Measurements from ENCODE around the gene PJA1. TPM values are rescaled to one million over a fixed set of nuclear protein-coding genes. Genes with fewer than 3 reads are reported as not detected.

The PJA1 gene
- total and polyA plus RNA-seq, 2 donors (not counting 3 experiments of a cell fraction or from before 2014, with no cell fraction given), result 8.2 to 16.1 TPM

GRCh38 chrX:69120476-69120875 is 44.8 kb downstream of the PJA1 start:
- no TSS peak for BruUV-seq (replicated peaks)
- Histone ChIP-seq H3K36me3 (ENCODE audit: control insufficient read depth in 2 of 2, extremely low read depth in 1 of 2, insufficient read depth in 2 of 2, low read length in 2 of 2) (no peaks in the 10 kb centered on the region), H3K9me1 (replicated peaks; ENCODE audit: control insufficient read depth, extremely low read depth, insufficient read depth, low read length) (no peaks in the 10 kb centered on the region), H2AFZ (ENCODE audit: low read depth, low read length) (no peak overlapping the region), H3K27me3 (ENCODE audit: control insufficient read depth in 2 of 2, insufficient read depth in 2 of 2, low read length in 2 of 2) (no peaks in the 10 kb centered on the region), H3K9me3 (replicated peaks; ENCODE audit: control insufficient read depth, insufficient read depth, low read length) (no peaks in the 10 kb centered on the region), H3K79me2 (ENCODE audit: control insufficient read depth, insufficient read depth, low read length) (no peaks in the 10 kb centered on the region), H4K20me1 (replicated peaks; ENCODE audit: control insufficient read depth, extremely low read depth, insufficient read depth, low read length) (no peaks in the 10 kb centered on the region), H3K4me3 (replicated peaks in 1 of 3; ENCODE audit: insufficient read depth in 1 of 3, low read depth in 1 of 3, low read length in 3 of 3) (no peak overlapping the region), H3K27ac (ENCODE audit: insufficient read depth, low read depth, low read length) (no peak overlapping the region), H3K4me1 (ENCODE audit: control insufficient read depth, extremely low read depth, insufficient read depth, low read length) (no peaks in the 10 kb centered on the region), H3K4me2 (ENCODE audit: insufficient read depth, low read length) (no peak overlapping the region), H3K9ac (replicated peaks; ENCODE audit: extremely low read depth, insufficient read depth, low read length) (no peak overlapping the region)
- POLR2A ChIA-PET, result no interaction called here
- TF ChIP-seq POLR2A (IDR thresholded peaks at IDR 0.05; ENCODE audit: low read depth, low read length) (no peak), FOS (IDR thresholded peaks at IDR 0.05; ENCODE audit: borderline replicate concordance, insufficient read depth, low read length) (no peak), JUN (IDR thresholded peaks at IDR 0.05; ENCODE audit: borderline replicate concordance, insufficient read depth, insufficient read length, low read depth) (no peak), MYC (IDR thresholded peaks at IDR 0.05; ENCODE audit: low read depth, low read length) (no peak), POLR2AphosphoS5 (IDR thresholded peaks at IDR 0.05; ENCODE audit: insufficient read depth, low read depth, low read length) (no peak), EZH2 (IDR thresholded peaks at IDR 0.05; ENCODE audit: borderline replicate concordance, low read depth, low read length, severe bottlenecking) (no peak), GATA2 (IDR thresholded peaks at IDR 0.05; ENCODE audit: insufficient read depth, insufficient read length, low read depth, low read length) (no peak), MAX (IDR thresholded peaks at IDR 0.05; ENCODE audit: insufficient read depth, insufficient read length) (no peak)
- TF ChIP-seq, protein P1, sequence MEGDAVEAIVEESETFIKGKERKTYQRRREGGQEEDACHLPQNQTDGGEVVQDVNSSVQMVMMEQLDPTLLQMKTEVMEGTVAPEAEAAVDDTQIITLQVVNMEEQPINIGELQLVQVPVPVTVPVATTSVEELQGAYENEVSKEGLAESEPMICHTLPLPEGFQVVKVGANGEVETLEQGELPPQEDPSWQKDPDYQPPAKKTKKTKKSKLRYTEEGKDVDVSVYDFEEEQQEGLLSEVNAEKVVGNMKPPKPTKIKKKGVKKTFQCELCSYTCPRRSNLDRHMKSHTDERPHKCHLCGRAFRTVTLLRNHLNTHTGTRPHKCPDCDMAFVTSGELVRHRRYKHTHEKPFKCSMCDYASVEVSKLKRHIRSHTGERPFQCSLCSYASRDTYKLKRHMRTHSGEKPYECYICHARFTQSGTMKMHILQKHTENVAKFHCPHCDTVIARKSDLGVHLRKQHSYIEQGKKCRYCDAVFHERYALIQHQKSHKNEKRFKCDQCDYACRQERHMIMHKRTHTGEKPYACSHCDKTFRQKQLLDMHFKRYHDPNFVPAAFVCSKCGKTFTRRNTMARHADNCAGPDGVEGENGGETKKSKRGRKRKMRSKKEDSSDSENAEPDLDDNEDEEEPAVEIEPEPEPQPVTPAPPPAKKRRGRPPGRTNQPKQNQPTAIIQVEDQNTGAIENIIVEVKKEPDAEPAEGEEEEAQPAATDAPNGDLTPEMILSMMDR (IDR thresholded peaks at IDR 0.05; ENCODE audit: extremely low read depth in 1 of 2, insufficient read depth in 1 of 2, low read depth in 1 of 2, low read length in 2 of 2), result no peak
- intact Hi-C loops (cut with micrococcal nuclease) (no loop called here), dilution Hi-C loops (cut with MboI; ENCODE audit: extremely low pct_ligation_motif_present, low sequenced_read_pairs) (no loop called here)
- no peak for FAIRE-seq
- DNase-seq (ENCODE audit: low read depth, low spot score), result no peak
- CTCF ChIA-PET, result no interaction called here
